Fibroblast of lung (primary cell): ENCODE results near the gene PCSK9. TPM values are rescaled to one million over a fixed set of nuclear protein-coding genes. Genes with fewer than 3 reads are reported as not detected.

ENCODE experiments used
- DNase-seq, 2 donors: peaks; one replicate each; pipeline versions ENCODE4 v3.0.0 to v3.0.0-alpha.2; 2010; ENCODE audit warnings: low read depth in 2 of 2
- H2AFZ ChIP-seq: 2 replicates; pipeline ENCODE4 v1.5.1; 2012; ENCODE audit warnings: low read length, control low read depth, inconsistent platforms
- H3K27ac ChIP-seq: 2 replicates; pipeline ENCODE4 v1.5.1; 2011; ENCODE audit warnings: low read length, control low read depth; ENCODE audit not compliant: insufficient read depth
- H3K27me3 ChIP-seq: 2 replicates; pipeline ENCODE4 v1.5.1; 2011; ENCODE audit warnings: mild to moderate bottlenecking, low read length; ENCODE audit not compliant: control insufficient read depth, insufficient read depth
- H3K36me3 ChIP-seq: 2 replicates; pipeline ENCODE4 v1.5.1; 2011; ENCODE audit warnings: low read length; ENCODE audit not compliant: control insufficient read depth, insufficient read depth
- H3K4me1 ChIP-seq: 2 replicates; pipeline ENCODE4 v1.5.1; 2011; ENCODE audit warnings: low read length; ENCODE audit not compliant: control insufficient read depth, insufficient read depth; ENCODE audit errors: extremely low read depth
- H3K4me2 ChIP-seq: 2 replicates; pipeline ENCODE4 v1.5.1; 2011; ENCODE audit warnings: low read length, control low read depth; ENCODE audit not compliant: insufficient read depth; ENCODE audit errors: extremely low read depth
- H3K4me3 ChIP-seq, 4 experiments: fragments of 200-600 bp in 1 of 4; sonication (generic) in 1 of 4; replicated peaks in 1 of 4; 2 replicates each; pipeline ENCODE4 v1.5.1; 2011 to 2016; ENCODE audit warnings: low read length in 4 of 4, low read depth in 3 of 4, mild to moderate bottlenecking in 3 of 4, control low read depth in 2 of 4, inconsistent platforms in 1 of 4, mixed read lengths in 1 of 4; ENCODE audit not compliant: insufficient read depth in 1 of 4; ENCODE audit errors: control extremely low read depth in 1 of 4
- H3K79me2 ChIP-seq: 2 replicates; pipeline ENCODE4 v1.5.1; 2012; ENCODE audit warnings: mild to moderate bottlenecking, low read length, inconsistent platforms; ENCODE audit not compliant: control insufficient read depth, insufficient read depth
- H3K9ac ChIP-seq: 2 replicates; pipeline ENCODE4 v1.5.1; 2011; ENCODE audit warnings: mild to moderate bottlenecking, low read length, control low read depth; ENCODE audit not compliant: insufficient read depth
- H3K9me3 ChIP-seq: 2 replicates; pipeline ENCODE4 v1.5.1; 2012; ENCODE audit warnings: low read depth, low read length; ENCODE audit not compliant: control insufficient read depth, insufficient read depth
- H4K20me1 ChIP-seq: 2 replicates; pipeline ENCODE4 v1.5.1; 2011; ENCODE audit warnings: low read length; ENCODE audit not compliant: control insufficient read depth, insufficient read depth; ENCODE audit errors: extremely low read depth
- EZH2 ChIP-seq: IDR thresholded peaks from 2 replicates; pipeline ENCODE4 v1.5.1; 2012; ENCODE audit warnings: low read length, control low read depth, mild to moderate bottlenecking; ENCODE audit errors: missing control alignments
- polyA plus RNA-seq, 2 donors: library from polyadenylated mRNA; depleted of rRNA in 1 of 2; stranded (reverse) in 1 of 2; unstranded in 1 of 2; fragments of >200 nt; gene quantifications; 2 replicates each; pipeline ENCODE4 v1.2.1, GENCODE V29; 2011 to 2012; ENCODE audit warnings: missing spikeins in 1 of 2
- total RNA-seq: library from RNA; depleted of rRNA; stranded (reverse); fragments of >200 nt; gene quantifications from 2 replicates; pipeline ENCODE4 v1.2.1, GENCODE V29; 2014
- TF ChIP-seq, protein P1 (sequence below), 2 donors: IDR thresholded peaks in 1 of 2; conservative IDR thresholded peaks in 1 of 2; 1 replicate in 1 of 2; 2 replicates in 1 of 2; pipeline ENCODE4 v1.5.1; 2011 to 2012; ENCODE audit warnings: low read length in 2 of 2, control low read depth in 1 of 2, inconsistent platforms in 1 of 2, low read depth in 1 of 2, mild to moderate bottlenecking in 1 of 2

The PCSK9 gene
- total and polyA plus RNA-seq, 2 donors (not counting 1 experiment from before 2014, with no cell fraction given): 0.70 to 2.0 TPM

GRCh38 chr1:55065648-55066047 lies 26.3 kb downstream of the PCSK9 start:
- Histone ChIP-seq H4K20me1 (no peaks in the 10 kb centered on the region), H3K4me2 (no peak overlapping the region), H2AFZ (no peak overlapping the region), H3K27me3 (no peaks in the 10 kb centered on the region), H3K4me3 (no peak overlapping the region), H3K9ac (no peak overlapping the region), H3K9me3 (no peaks in the 10 kb centered on the region), H3K79me2 (no peaks in the 10 kb centered on the region), H3K27ac (no peak overlapping the region), H3K36me3 (peaks cover 16% of the 10 kb centered on the region), H3K4me1 (no peaks in the 10 kb centered on the region)
- TF ChIP-seq, protein P1, sequence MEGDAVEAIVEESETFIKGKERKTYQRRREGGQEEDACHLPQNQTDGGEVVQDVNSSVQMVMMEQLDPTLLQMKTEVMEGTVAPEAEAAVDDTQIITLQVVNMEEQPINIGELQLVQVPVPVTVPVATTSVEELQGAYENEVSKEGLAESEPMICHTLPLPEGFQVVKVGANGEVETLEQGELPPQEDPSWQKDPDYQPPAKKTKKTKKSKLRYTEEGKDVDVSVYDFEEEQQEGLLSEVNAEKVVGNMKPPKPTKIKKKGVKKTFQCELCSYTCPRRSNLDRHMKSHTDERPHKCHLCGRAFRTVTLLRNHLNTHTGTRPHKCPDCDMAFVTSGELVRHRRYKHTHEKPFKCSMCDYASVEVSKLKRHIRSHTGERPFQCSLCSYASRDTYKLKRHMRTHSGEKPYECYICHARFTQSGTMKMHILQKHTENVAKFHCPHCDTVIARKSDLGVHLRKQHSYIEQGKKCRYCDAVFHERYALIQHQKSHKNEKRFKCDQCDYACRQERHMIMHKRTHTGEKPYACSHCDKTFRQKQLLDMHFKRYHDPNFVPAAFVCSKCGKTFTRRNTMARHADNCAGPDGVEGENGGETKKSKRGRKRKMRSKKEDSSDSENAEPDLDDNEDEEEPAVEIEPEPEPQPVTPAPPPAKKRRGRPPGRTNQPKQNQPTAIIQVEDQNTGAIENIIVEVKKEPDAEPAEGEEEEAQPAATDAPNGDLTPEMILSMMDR (conservative IDR thresholded peaks at IDR 0.05 in 1 of 2, IDR thresholded peaks at IDR 0.05 in 1 of 2; ENCODE audit: low read depth in 1 of 2, low read length in 2 of 2): no peak
- TF ChIP-seq EZH2: no peak
- DNase-seq: no peak

- no peaks in the 10 kb centered on the region for H3K4me1 ChIP-seq
- H3K36me3 ChIP-seq: peaks cover 16% of the 10 kb centered on the region
- H3K9me3 ChIP-seq: no peaks in the 10 kb centered on the region
- DNase-seq: no peak
- TF ChIP-seq EZH2: no peak
- TF ChIP-seq, protein P1 (conservative IDR thresholded peaks at IDR 0.05 in 1 of 2, IDR thresholded peaks at IDR 0.05 in 1 of 2; ENCODE audit: low read depth in 1 of 2, low read length in 2 of 2): no peak
- no peak overlapping the region for H3K4me2 ChIP-seq
- no peak overlapping the region for H3K4me3 ChIP-seq
- no peaks in the 10 kb centered on the region for H4K20me1 ChIP-seq
- no peak overlapping the region for H3K27ac ChIP-seq
- no peak overlapping the region for H3K9ac ChIP-seq
- H2AFZ ChIP-seq: no peak overlapping the region
- no peaks in the 10 kb centered on the region for H3K79me2 ChIP-seq
- no peaks in the 10 kb centered on the region for H3K27me3 ChIP-seq
These were observed 27.9 kb downstream of the PCSK9 start for GRCh38 chr1:55067022-55067778.

DNA sequence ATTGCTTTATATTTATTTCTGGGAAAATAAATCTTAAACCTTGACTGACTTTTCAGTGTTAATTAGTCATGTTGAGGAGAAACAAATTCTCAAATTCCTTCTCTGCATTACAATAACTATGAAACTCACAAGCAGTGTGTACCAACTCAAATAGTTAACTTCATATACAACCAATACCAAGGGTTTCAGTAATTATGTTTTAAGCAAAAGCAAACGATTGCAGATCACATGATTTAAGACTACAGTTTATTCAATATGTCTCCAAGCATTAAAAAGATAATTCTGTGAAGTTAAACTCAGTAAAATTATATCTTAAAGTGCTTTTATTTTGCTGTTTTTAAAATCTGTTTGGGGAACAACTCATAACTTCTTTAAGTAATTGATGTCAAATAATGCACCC lies 28.6 kb downstream of the PCSK9 start:
- Histone ChIP-seq H3K27ac (no peak overlapping the region), H2AFZ (no peak overlapping the region), H3K27me3 (no peaks in the 10 kb centered on the region), H3K4me1 (no peaks in the 10 kb centered on the region), H3K9ac (no peak overlapping the region), H3K4me3 (no peak overlapping the region), H3K4me2 (no peak overlapping the region), H3K79me2 (no peaks in the 10 kb centered on the region), H3K9me3 (no peaks in the 10 kb centered on the region), H3K36me3 (peaks cover 16% of the 10 kb centered on the region), H4K20me1 (no peaks in the 10 kb centered on the region)
- no peak for DNase-seq
- TF ChIP-seq, protein P1 (conservative IDR thresholded peaks at IDR 0.05 in 1 of 2, IDR thresholded peaks at IDR 0.05 in 1 of 2; ENCODE audit: low read depth in 1 of 2, low read length in 2 of 2): no peak
- TF ChIP-seq EZH2: no peak
